ENCODE measurements around the gene OPALIN.

OPALIN gene

DNA sequence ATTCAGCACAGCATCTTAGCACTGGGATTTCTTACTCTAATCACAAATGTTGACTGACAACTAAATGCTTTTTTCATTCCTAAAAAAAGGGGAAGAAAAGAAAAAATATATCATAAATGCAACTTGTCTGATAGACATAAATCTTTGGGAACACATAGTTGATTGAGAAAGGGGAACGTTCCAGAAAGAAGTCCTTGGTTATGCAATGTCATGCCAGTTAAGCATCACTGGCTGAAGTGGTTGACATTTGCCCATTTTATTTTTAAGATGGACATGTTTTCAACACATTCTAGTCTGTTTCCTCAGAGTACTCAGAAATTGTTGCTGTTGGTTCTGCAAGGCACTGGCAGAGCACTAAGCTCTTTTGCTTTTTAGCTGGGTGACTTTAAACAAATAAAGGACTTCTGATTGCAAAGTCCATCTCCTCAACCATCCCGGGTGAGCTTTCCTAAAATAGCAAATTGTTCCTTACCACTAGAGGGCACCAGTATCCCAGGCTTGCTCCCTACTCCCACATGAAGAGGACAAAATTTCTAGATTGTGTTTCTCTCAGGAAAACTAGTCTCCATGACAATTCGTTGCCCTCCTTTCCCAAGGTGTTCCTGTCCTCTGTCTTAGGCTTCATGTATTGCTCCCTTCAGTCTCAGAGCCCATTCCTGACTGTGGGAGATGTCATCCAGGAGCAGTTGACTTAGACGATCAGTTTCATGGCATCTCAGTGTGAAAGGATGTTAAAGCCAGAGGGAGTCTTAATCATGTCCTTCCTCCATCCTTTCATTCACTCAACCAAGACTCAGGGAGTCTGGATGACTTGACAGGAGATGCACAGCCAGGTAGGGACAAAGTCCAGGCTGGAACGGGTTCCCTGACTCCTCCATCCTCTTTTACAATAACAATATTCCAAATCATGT lies 23.9 kb downstream of the OPALIN start:
- DNase-seq (ENCODE audit: low read depth) = no peak
- TF ChIP-seq CTCF (IDR thresholded peaks at IDR 0.05; ENCODE audit: low read depth, low read length, missing control alignments) = peak; percentile 75
- no peak overlapping the region for H3K4me3 ChIP-seq (ENCODE audit: low read depth, low read length)

DNA sequence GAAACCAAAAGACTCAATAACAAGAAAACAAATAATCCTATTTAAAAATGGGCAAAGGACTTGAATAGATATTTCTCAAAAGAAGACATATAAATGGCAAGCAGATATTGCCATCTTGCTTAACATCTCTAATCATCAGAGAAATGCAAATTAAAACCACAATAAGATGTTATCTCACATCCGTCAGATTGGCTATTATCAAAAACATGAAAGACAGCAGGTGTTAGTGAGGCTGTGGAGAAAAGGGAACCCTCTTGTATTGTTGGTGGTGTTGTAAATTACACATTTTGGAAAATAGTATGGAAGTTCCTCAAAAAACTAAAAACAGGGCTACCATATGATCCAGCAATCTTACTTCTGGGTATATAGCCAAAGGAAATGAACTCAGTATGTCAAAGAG lies 25.7 kb downstream of the OPALIN start:
- DNase-seq (ENCODE audit: low read depth) = no peak
- no peak overlapping the region for H3K4me3 ChIP-seq (ENCODE audit: low read depth, low read length)
- TF ChIP-seq CTCF (IDR thresholded peaks at IDR 0.05; ENCODE audit: low read depth, low read length, missing control alignments) = no peak

GRCh38 chr10:96327462-96327861 lies 31.3 kb downstream of the OPALIN start:
- no peak for DNase-seq (ENCODE audit: low read depth)
- H3K4me3 ChIP-seq (ENCODE audit: low read depth, low read length) = no peak overlapping the region
- TF ChIP-seq CTCF (IDR thresholded peaks at IDR 0.05; ENCODE audit: low read depth, low read length, missing control alignments) = no peak

- TF ChIP-seq CTCF (IDR thresholded peaks at IDR 0.05; ENCODE audit: low read depth, low read length, missing control alignments) = no peak
- DNase-seq (ENCODE audit: low read depth) = peak; percentile 35
- H3K4me3 ChIP-seq (ENCODE audit: low read depth, low read length) = no peak overlapping the region
Observed at GRCh38 chr10:96325719-96326373, 33.0 kb downstream of the OPALIN start.

DNA sequence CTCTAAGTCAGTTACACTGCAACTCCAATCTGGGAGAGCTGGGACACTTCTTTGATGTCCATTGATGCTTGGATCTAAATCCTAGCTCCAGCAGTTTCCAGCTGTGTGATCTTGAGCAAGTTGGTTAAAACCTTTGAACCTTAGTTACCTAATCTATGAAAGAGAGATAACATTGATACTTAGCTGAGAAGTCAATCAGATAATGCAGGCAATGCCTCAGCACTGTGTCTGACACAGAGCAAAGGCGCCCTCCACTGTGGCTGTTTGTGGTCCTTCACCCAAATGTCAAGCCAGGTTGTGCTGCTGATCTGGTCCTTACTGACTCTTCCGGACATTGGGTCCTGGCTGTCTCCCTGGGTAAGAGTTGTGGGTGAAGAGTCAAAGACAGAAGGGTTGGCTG lies 34.4 kb downstream of the OPALIN start:
- TF ChIP-seq CTCF (IDR thresholded peaks at IDR 0.05; ENCODE audit: low read depth, low read length, missing control alignments) = no peak
- H3K4me3 ChIP-seq (ENCODE audit: low read depth, low read length) = no peak overlapping the region
- DNase-seq (ENCODE audit: low read depth) = no peak

GRCh38 chr10:96322275-96322674 lies 36.5 kb downstream of the OPALIN start:
- H3K4me3 ChIP-seq (ENCODE audit: low read depth, low read length) = no peak overlapping the region
- TF ChIP-seq CTCF (IDR thresholded peaks at IDR 0.05; ENCODE audit: low read depth, low read length, missing control alignments) = no peak
- DNase-seq (ENCODE audit: low read depth) = no peak
